GM12878 (cell line): ENCODE results near the gene HIC1. TPM values are rescaled to one million over a fixed set of nuclear protein-coding genes. Genes with fewer than 3 reads are reported as not detected.
A peak's percentile ranks its signal among the peaks of the same experiment; 100 is the strongest.

Source experiments
- ATAC-seq: fragments of 200-7000 bp; cut with Tn5 transposase; 3 replicates; pipeline ENCODE4 v1.9.1; 2020; ENCODE audit warnings: mild to moderate bottlenecking, moderate library complexity
- BruUV-seq: library from RNA; stranded (reverse); fragments of 400-500 nt; replicated peaks from 2 replicates; lab custom pipeline; 2021; lab: Mats Ljungman, UMichigan
- CTCF ChIA-PET: fragments of 300-600 bp; sonication (Branson Sonifier 250); formaldehyde crosslinking; extraction: SDS; loops from one replicate; lab custom pipeline; 2021; ENCODE audit warnings: inconsistent platforms; lab: Yijun Ruan, JAX
- POLR2A ChIA-PET: fragments of 350-600 bp; formaldehyde crosslinking; extraction: SDS; loops from one replicate; lab custom pipeline; 2021; ENCODE audit warnings: inconsistent platforms; lab: Charles Lee
- RAD21 ChIA-PET: fragments of 300-600 bp; sonication (Branson Sonifier 250); formaldehyde crosslinking; loops from one replicate; lab custom pipeline; 2023; ENCODE audit warnings: antibody characterized with exemption; ENCODE audit not compliant: unreplicated experiment; lab: Charles Lee
- SMC1A ChIA-PET: fragments of 300-600 bp; sonication (Branson Sonifier 250); formaldehyde crosslinking; loops from one replicate; lab custom pipeline; 2023; ENCODE audit not compliant: unreplicated experiment, uncharacterized antibody; lab: Charles Lee
- DNase-seq: peaks from one replicate; pipeline ENCODE4 v3.0.0-alpha.2; 2011; ENCODE audit warnings: low read depth, low spot score
- FAIRE-seq: peaks from 3 replicates; lab custom pipeline; 2011; peaks lifted over from hg19 to GRCh38; lab: Jason Lieb, UNC
- H2AFZ ChIP-seq: 2 replicates; pipeline ENCODE4 v1.6.0; 2011; ENCODE audit warnings: low read depth, low read length, control low read depth; ENCODE audit not compliant: control insufficient read depth
- H3K27ac ChIP-seq: 2 replicates; pipeline ENCODE4 v1.5.1; 2011; ENCODE audit warnings: control low read depth; ENCODE audit not compliant: control insufficient read depth, insufficient read depth
- H3K27me3 ChIP-seq, 2 experiments: replicated peaks in 1 of 2; 2 replicates each; pipeline versions ENCODE4 v1.6.0 to v1.6.1; 2011; ENCODE audit warnings: low read length in 1 of 2; ENCODE audit not compliant: control insufficient read depth in 2 of 2, insufficient read depth in 2 of 2
- H3K36me3 ChIP-seq, 2 experiments: 2 replicates each; pipeline ENCODE4 v1.5.1; 2011; ENCODE audit warnings: low read length in 1 of 2; ENCODE audit not compliant: control insufficient read depth in 2 of 2, insufficient read depth in 2 of 2
- H3K4me1 ChIP-seq: 2 replicates; pipeline ENCODE4 v1.6.1; 2011; ENCODE audit warnings: mild to moderate bottlenecking, low read length, moderate library complexity, mixed read lengths; ENCODE audit not compliant: control insufficient read depth, insufficient read depth
- H3K4me2 ChIP-seq: 2 replicates; pipeline ENCODE4 v1.6.0; 2011; ENCODE audit warnings: control low read depth; ENCODE audit not compliant: control insufficient read depth, insufficient read depth
- H3K4me3 ChIP-seq: fragments of 200-600 bp; sonication (generic); 2 replicates; pipeline ENCODE4 v1.5.1; 2016
- H3K79me2 ChIP-seq: 2 replicates; pipeline ENCODE4 v1.6.0; 2011; ENCODE audit warnings: low read length; ENCODE audit not compliant: control insufficient read depth, insufficient read depth
- H3K9ac ChIP-seq: 2 replicates; pipeline ENCODE4 v1.8.0; 2011; ENCODE audit warnings: low read length, control low read depth, mixed read lengths; ENCODE audit not compliant: control insufficient read depth, insufficient read depth
- H3K9me3 ChIP-seq: replicated peaks from 3 replicates; pipeline ENCODE4 v1.5.1; 2011; ENCODE audit warnings: mild to moderate bottlenecking, low read length; ENCODE audit not compliant: control insufficient read depth, insufficient read depth
- H4K20me1 ChIP-seq: 2 replicates; pipeline ENCODE4 v1.6.0; 2011; ENCODE audit not compliant: control insufficient read depth, insufficient read depth
- BCL11A ChIP-seq: IDR thresholded peaks from 2 replicates; pipeline ENCODE4 v1.6.1; 2011; ENCODE audit warnings: low read depth, low read length
- EED ChIP-seq: sonication (generic); IDR thresholded peaks from 2 replicates; pipeline ENCODE4 v1.6.1; 2016; ENCODE audit warnings: antibody characterized with exemption, low read depth
- EGR1 ChIP-seq, 2 experiments: IDR thresholded peaks; 1 replicate in 1 of 2; 2 replicates in 1 of 2; pipeline ENCODE4 v1.6.1; 2011 to 2012; ENCODE audit warnings: low read depth in 2 of 2, low read length in 2 of 2, borderline replicate concordance in 1 of 2, mild to moderate bottlenecking in 1 of 2, moderate library complexity in 1 of 2
- HDGF ChIP-seq: fragments of 450-650 bp; IDR thresholded peaks from 2 replicates; pipeline ENCODE4 v1.6.1; 2016; ENCODE audit warnings: antibody characterized with exemption
- MTA2 ChIP-seq: fragments of 450-650 bp; IDR thresholded peaks from 2 replicates; pipeline ENCODE4 v1.6.1; 2016; ENCODE audit warnings: low read depth, mild to moderate bottlenecking, moderate library complexity
- POLR2A ChIP-seq: IDR thresholded peaks from 2 replicates; pipeline ENCODE4 v1.6.1; 2011; ENCODE audit warnings: low read depth, mild to moderate bottlenecking, low read length
- POLR2AphosphoS2 ChIP-seq: IDR thresholded peaks from 2 replicates; pipeline ENCODE4 v1.6.1; 2011; ENCODE audit warnings: low read depth, mild to moderate bottlenecking, low read length, improper control_type of control experiment, moderate library complexity
- POLR2AphosphoS5 ChIP-seq: IDR thresholded peaks from 2 replicates; pipeline ENCODE4 v1.6.1; 2011; ENCODE audit warnings: mild to moderate bottlenecking, low read length, inconsistent platforms
- SMAD5 ChIP-seq: IDR thresholded peaks from 2 replicates; pipeline ENCODE4 v1.6.1; 2016; ENCODE audit warnings: antibody characterized with exemption, low read depth
- SRF ChIP-seq, 2 experiments: IDR thresholded peaks; 2 replicates each; pipeline ENCODE4 v1.6.1; 2011; ENCODE audit warnings: low read depth in 2 of 2, low read length in 2 of 2, mild to moderate bottlenecking in 1 of 2, moderate library complexity in 1 of 2
- ZBED1 ChIP-seq: IDR thresholded peaks from 2 replicates; pipeline ENCODE4 v1.6.1; 2016; ENCODE audit warnings: borderline replicate concordance
- ZNF384 ChIP-seq: IDR thresholded peaks from 2 replicates; pipeline ENCODE4 v1.6.1; 2012; ENCODE audit warnings: low read depth, mild to moderate bottlenecking, low read length, improper control_type of control experiment, borderline replicate concordance
- WGBS: methylation state at CpG from one replicate; pipeline ENCODE4 v1.1.6; 2016; ENCODE audit warnings: low lambda C conversion rate; ENCODE audit not compliant: insufficient replicate concordance, insufficient coverage; ENCODE audit errors: missing lambda C conversion rate; 5-methylcytosine and 5-hydroxymethylcytosine counted together
- in situ Hi-C: fragments of 300-500 bp; cut with MboI; formaldehyde crosslinking; loops from 9 replicates; pipeline ENCODE4 v1.14.3; 2018; ENCODE audit warnings: mixed read lengths
- intact Hi-C: fragments of 100-400 bp; cut with micrococcal nuclease; formaldehyde crosslinking; loops from one replicate; pipeline ENCODE4 v1.14.2; 2022; ENCODE audit not compliant: unreplicated experiment
- polyA plus RNA-seq, 11 experiments: library from polyadenylated mRNA; depleted of rRNA in 4 of 11; unstranded in 6 of 11; stranded (reverse) in 5 of 11; fragments of >200 nt; fragmentation: Nextera tagmentation in 4 of 11; fragmentation: Illumina TruSeq in 1 of 11; extraction: Ambion mirVana in 4 of 11; extraction: Trizol in 1 of 11; gene quantifications; 1 replicate in 1 of 11; 2 replicates in 10 of 11; pipeline versions ENCODE4 v1.2.1 to v1.2.3, GENCODE V29; 2011 to 2016; ENCODE audit warnings: inconsistent platforms in 2 of 11, missing spikeins in 2 of 11, low read depth in 1 of 11
- total RNA-seq, 4 experiments: library from RNA; depleted of rRNA in 3 of 4; stranded (reverse); fragments of >200 nt in 3 of 4; fragmentation: Illumina TruSeq in 1 of 4; extraction: Trizol in 1 of 4; gene quantifications; 2 replicates each; pipeline versions ENCODE4 v1.2.1 to v1.2.3, GENCODE V29; 2013 to 2021
- TF ChIP-seq, protein P1 (sequence below): IDR thresholded peaks from 2 replicates; pipeline ENCODE4 v1.6.1; 2011; ENCODE audit warnings: borderline replicate concordance, low read depth, mild to moderate bottlenecking, moderate library complexity, low read length; ENCODE audit not compliant: insufficient read depth, poor library complexity, severe bottlenecking
- TF ChIP-seq, protein P2 (sequence below): fragments of 450-650 bp; IDR thresholded peaks from 2 replicates; pipeline ENCODE4 v1.6.1; 2016; ENCODE audit warnings: mild to moderate bottlenecking

HIC1 gene
- total and polyA plus RNA-seq, 10 of the 15 experiments (the other 5 are each of a cell fraction or from before 2014, with no cell fraction given): 0.11 to 61.1 (median 4.9) TPM

DNA sequence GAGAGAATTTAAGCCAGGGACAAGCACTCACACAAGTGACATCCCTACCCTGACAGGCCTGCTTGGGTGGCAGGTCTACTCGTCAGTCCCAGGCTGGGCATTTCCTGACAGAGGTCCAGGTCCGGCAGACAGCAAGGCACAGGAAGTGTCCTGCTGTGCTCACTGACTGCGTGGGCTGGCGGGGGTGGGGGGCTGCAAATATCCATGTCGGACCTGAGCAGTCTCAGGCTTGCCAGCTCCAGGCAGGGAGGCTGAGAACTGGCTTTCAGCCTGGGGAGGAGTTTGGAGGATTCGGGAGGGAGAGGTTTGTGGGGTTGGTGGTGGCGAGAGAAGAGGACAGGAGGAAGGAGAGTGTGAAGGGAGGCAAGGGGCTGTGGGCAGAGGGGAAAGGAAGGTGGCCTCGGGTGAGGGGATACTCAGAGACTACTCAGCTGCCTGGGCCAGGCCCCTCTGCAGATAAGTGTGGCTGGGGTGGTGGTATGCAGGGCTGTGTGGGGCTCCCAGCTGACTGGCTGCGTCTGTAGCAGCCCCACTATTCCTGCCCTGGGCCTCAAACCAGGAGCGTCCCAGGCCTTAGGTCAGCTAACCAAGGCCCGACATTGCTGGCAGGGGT lies 7.8 kb downstream of the HIC1 start:
- Histone ChIP-seq H3K27me3 (no peaks in the 10 kb centered on the region), H3K4me1 (peaks cover 45% of the 10 kb centered on the region), H4K20me1 (no peaks in the 10 kb centered on the region), H3K27ac (no peak overlapping the region; the same call in 1 of the 2 replicates), H3K4me3 (no peak overlapping the region), H3K9ac (no peak overlapping the region), H3K36me3 (peaks cover 25 to 27% of the 10 kb centered on the region in 2 experiments), H3K4me2 (no peak overlapping the region), H2AFZ (no peak overlapping the region), H3K9me3 (no peaks in the 10 kb centered on the region; the same call in 2 of the 3 replicates), H3K79me2 (peaks cover 27% of the 10 kb centered on the region)
- TF ChIP-seq, protein P1, sequence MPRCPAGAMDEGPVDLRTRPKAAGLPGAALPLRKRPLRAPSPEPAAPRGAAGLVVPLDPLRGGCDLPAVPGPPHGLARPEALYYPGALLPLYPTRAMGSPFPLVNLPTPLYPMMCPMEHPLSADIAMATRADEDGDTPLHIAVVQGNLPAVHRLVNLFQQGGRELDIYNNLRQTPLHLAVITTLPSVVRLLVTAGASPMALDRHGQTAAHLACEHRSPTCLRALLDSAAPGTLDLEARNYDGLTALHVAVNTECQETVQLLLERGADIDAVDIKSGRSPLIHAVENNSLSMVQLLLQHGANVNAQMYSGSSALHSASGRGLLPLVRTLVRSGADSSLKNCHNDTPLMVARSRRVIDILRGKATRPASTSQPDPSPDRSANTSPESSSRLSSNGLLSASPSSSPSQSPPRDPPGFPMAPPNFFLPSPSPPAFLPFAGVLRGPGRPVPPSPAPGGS: peak; percentile 78
- TF ChIP-seq, protein P2, sequence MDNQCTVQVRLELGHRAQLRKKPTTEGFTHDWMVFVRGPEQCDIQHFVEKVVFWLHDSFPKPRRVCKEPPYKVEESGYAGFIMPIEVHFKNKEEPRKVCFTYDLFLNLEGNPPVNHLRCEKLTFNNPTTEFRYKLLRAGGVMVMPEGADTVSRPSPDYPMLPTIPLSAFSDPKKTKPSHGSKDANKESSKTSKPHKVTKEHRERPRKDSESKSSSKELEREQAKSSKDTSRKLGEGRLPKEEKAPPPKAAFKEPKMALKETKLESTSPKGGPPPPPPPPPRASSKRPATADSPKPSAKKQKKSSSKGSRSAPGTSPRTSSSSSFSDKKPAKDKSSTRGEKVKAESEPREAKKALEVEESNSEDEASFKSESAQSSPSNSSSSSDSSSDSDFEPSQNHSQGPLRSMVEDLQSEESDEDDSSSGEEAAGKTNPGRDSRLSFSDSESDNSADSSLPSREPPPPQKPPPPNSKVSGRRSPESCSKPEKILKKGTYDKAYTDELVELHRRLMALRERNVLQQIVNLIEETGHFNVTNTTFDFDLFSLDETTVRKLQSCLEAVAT: no peak
- TF ChIP-seq POLR2AphosphoS2 (0 out of 2 replicates have a peak, but pooled peaks have one; percentile 7), POLR2AphosphoS5 (peak; percentile 64), SMAD5 (no peak; the same call in 1 of the 2 replicates), ZBED1 (peak; percentile 66; the same call in 1 of the 2 replicates), MTA2 (no peak), HDGF (0 out of 2 replicates have a peak, but pooled peaks have one; percentile 62), SRF (IDR thresholded peaks at IDR 0.05; ENCODE audit: low read depth in 2 of 2, low read length in 2 of 2) (no peak), EGR1 (IDR thresholded peaks at IDR 0.05; ENCODE audit: borderline replicate concordance in 1 of 2, low read depth in 2 of 2, low read length in 2 of 2) (peak in 1 of 2 experiments; percentile 9; a peak in 1 of 3 replicates), EED (no peak), POLR2A (peak; percentile 81), BCL11A (0 out of 2 replicates have a peak, but pooled peaks have one; percentile 2), ZNF384 (no peak)
- no peak for DNase-seq
- intact Hi-C loops (no loop called here), in situ Hi-C loops (loop anchor here (10.0 kb wide), 1 partner anchor 182 kb away; no protein-coding TSS in a partner anchor)
- ChIA-PET POLR2A (interaction anchor here (12.5 kb wide), 1 partner anchor 25 kb away, joined by 148 read pairs; no protein-coding TSS in a partner anchor), RAD21 (interaction anchor here (0.9 kb wide), 1 partner anchor 28 kb away, joined by 4 read pairs; no protein-coding TSS in a partner anchor), CTCF (no interaction called here), SMC1A (interaction anchor here (1.2 to 3.9 kb wide), 3 partner anchors 26 to 183 kb away, joined by 3 to 27 read pairs (median 20); no protein-coding TSS in a partner anchor)
- ATAC-seq: no peak
- no peak for FAIRE-seq
- WGBS: 65% methylated on average over 10 of the region's 11 CpGs
- BruUV-seq: no TSS peak
